Epithelial cell of proximal tubule (primary cell): ENCODE data around the gene RALGAPA2. TPM values are rescaled to one million over a fixed set of nuclear protein-coding genes. Genes with fewer than 3 reads are reported as not detected.

Source experiments
- DNase-seq: peaks from one replicate; pipeline ENCODE4 v3.0.0-alpha.2; 2011; ENCODE audit warnings: low read depth
- H3K4me3 ChIP-seq: 2 replicates; pipeline ENCODE4 v1.5.1; 2011; ENCODE audit warnings: low read depth, mild to moderate bottlenecking, low read length
- total RNA-seq: library from RNA; depleted of rRNA; stranded (reverse); fragments of >200 nt; gene quantifications from 2 replicates; pipeline ENCODE4 v1.2.3, GENCODE V29; 2015
- TF ChIP-seq, protein P1 (sequence below): conservative IDR thresholded peaks from 2 replicates; pipeline ENCODE4 v1.5.1; 2012; ENCODE audit warnings: low read depth, mild to moderate bottlenecking, low read length

Gene RALGAPA2
- total RNA-seq, 1 donor from 2014 or later, result 13.8 TPM

DNA sequence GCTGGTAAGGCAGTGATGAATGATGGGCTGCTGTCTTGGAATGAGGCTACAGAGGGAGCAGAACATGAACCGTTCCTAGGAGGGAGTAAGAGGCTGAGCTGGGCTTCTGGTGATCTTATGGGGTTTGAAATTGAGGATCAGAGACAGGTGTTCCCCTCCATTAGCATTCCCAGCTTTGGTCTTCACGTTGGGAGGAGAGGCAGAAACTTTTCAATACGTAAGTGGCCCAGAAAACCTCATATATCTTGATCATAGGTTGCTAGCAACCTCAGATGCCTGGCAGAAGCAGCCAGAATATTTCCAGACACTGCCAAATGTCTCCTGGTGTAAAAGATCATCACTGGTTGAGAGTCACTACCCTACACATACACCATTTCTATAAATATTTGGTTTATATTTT is 177.4 kb downstream of the RALGAPA2 start:
- H3K4me3 ChIP-seq, result no peak overlapping the region
- DNase-seq, result no peak
- TF ChIP-seq, protein P1, sequence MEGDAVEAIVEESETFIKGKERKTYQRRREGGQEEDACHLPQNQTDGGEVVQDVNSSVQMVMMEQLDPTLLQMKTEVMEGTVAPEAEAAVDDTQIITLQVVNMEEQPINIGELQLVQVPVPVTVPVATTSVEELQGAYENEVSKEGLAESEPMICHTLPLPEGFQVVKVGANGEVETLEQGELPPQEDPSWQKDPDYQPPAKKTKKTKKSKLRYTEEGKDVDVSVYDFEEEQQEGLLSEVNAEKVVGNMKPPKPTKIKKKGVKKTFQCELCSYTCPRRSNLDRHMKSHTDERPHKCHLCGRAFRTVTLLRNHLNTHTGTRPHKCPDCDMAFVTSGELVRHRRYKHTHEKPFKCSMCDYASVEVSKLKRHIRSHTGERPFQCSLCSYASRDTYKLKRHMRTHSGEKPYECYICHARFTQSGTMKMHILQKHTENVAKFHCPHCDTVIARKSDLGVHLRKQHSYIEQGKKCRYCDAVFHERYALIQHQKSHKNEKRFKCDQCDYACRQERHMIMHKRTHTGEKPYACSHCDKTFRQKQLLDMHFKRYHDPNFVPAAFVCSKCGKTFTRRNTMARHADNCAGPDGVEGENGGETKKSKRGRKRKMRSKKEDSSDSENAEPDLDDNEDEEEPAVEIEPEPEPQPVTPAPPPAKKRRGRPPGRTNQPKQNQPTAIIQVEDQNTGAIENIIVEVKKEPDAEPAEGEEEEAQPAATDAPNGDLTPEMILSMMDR, result no peak

DNA sequence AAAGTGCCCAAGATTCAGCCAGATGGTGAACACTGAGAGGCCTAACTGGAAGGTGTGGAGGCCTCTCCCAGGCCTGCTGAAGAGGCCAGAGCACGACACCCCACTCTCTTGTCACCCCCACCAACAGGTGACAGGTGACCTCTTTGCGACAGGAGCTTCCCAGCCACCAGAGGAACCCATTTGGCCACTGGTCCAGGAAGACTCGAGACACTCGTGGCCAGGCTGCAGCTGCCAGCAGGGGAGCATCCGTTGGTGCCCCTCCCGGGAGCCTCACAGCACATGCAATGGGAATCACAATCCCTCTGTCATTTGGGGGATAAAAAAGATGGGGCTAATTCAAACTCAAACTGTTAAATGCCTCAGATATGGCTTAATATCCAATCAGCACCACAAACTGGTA is 181.2 kb downstream of the RALGAPA2 start:
- no peak for DNase-seq
- TF ChIP-seq, protein P1, result no peak
- H3K4me3 ChIP-seq, result no peak overlapping the region

DNA sequence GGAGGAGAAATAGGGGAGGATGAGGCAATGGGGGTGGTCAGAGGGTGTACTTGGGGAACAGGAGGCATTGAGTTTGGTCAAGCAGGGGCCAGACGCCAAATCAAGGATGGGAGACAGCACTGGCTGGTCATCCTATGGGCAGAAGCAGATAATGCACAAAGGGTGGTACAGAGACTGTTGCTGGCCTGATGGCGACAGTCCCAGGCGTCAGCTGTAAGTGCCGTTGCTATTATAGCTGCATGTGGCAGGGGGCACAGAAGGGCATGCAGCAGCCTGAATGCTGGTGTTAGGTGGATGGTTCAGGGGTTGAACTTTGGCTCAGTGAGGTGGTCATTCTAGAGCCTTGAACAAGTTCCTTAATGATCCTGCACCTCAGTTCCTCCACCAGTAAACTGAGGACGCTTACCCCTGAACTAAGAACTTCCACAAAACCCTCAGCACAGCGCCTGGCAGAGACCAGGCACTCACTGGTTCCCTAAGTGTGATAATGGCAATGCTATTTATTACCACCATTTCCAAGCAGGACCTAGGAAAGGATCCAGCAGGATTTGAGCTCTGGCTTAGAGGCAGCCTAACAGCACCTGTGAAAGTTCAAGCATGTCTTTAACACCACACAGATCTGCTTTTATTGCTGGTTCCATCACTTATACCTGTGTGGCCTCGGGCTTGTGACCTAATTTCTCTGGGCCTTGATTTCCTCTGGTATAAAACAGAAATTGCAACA is 181.9 kb downstream of the RALGAPA2 start:
- TF ChIP-seq, protein P1, result no peak
- no peak overlapping the region for H3K4me3 ChIP-seq
- DNase-seq, result no peak

DNA sequence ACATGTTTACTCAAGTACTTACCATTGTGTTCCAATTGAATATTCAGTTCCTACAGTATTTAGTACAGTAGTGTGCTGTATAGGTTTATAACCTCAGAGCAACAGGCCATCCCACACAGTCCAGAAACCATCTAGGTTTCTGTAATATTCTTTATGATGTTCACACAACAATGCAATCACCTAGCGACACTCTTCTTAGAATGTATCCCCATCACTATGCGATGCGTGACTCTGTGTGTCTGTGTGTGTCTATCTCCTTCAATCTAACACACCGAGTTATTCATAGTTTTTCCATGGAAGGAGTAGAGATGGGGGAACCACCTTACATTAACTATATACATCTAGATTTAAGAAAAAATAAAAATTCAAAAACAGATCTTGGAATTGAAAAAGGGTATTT is 182.8 kb downstream of the RALGAPA2 start:
- TF ChIP-seq, protein P1, result no peak
- H3K4me3 ChIP-seq, result no peak overlapping the region
- no peak for DNase-seq

DNA sequence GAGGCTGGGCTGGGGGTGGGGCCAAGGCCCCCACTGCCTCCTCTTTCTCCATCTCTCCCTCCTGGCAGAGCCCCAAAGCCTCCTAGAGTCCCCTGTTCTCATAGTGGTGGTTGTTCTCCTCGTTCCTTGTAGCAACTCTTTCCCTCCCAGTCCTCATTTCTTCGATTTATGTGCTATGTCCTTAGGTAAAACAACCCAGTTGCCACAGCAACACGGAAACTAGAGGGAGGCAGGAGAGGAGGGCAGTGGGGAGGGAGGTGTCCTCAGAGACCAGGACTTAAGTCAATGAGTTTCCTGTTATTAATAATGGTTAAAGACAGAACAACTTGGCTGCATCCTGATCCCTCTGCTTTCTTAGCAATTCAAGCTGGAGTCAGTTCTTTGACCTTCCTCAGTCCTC is 183.6 kb downstream of the RALGAPA2 start:
- no peak for DNase-seq
- TF ChIP-seq, protein P1, result no peak
- H3K4me3 ChIP-seq, result no peak overlapping the region

DNA sequence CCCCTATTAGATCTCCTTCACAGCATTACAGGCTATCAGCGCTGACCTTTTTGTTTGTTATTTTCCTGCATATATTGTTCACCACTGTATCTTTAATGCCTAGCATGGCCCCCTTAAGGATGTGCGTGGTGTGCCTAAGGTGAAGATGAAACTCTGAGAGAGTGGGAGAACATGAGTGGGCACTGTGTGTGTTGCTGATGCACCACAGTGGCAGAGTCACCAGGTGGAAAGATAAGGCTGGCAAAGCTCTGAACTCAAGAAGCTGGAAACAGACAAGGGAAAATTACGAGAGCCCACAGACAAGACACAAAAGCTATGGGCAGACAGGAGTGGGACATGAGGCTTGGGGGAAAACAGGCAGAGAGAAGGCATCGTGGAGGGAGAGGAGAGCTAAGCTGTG is 184.8 kb downstream of the RALGAPA2 start:
- H3K4me3 ChIP-seq, result no peak overlapping the region
- no peak for DNase-seq

More for the DNA sequence above, 184.8 kb downstream of the RALGAPA2 start:
- TF ChIP-seq, protein P1, result no peak
